GM21737 (cell line): ENCODE results near the gene DACT3.
"Not testable (repeated sequence)": the region's sequence is repeated elsewhere in the genome, so short reads cannot be mapped to it uniquely, and the experiment has no call there.

Source experiments
- ATAC-seq: cut with Tn5 transposase; IDR thresholded peaks from one replicate; pipeline ENCODE4 v1.9.1; 2021; ENCODE audit warnings: mild to moderate bottlenecking, moderate library complexity; ENCODE audit not compliant: unreplicated experiment

The DACT3 gene

DNA sequence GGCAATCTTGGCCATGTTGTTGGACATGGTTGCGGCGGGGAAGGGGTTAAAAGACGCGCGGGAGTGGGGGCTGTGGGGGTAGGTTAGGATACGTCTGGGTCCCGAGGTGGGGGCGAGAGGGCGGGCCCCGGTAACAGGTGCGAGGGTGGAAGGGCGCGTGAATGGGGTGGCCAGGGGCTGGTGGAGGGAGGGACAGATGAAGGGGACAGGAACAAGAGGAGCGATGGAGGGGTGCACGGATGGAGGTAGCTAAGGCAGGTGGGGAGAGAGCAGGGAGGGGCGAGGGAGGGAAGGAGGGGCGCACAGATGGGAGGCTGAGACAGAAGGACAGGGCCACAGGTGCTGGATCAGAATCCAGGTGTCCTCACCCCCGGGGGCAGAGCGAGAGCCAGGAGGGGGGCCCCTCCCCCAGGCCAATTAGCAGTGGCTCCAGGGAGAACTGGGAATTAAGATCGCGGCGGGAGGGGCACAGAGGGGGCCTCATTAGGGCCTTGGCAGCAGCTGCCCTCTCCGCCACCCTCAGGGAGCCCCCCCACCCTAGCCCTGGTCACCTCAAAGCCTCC, 26.2 kb downstream of the DACT3 start:
- ATAC-seq: no peak

DNA sequence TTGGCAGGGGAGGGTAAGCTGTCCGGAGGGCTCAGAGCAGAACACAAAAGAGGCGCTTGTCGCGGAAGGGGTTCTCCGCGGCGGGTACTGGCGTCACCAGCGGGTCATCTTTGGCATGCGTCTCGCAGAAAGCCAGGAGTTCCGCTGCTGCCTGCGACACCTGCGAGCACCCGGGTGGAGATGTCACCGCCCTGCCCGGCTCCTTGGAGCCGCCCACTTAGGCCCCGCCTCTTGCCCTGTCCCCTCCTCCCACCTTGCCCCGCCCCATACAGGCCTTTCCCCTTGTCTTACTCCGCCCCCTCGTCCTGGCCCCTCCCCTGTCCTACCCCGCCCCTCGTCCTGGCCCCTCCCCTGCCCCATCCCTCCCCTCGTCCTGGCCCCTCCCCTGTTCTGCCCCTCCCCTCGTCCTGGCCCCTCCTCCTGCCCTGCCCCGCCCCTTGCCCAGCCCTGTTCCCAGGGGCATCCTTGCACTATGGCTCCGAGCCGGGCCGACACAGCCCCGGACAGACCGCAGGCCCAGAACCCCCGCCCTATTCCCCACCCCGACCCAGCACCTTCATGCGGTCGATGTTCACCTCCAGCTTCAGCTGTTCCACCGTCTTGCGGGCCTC, 26.8 kb downstream of the DACT3 start:
- ATAC-seq: peak; percentile 50

DNA sequence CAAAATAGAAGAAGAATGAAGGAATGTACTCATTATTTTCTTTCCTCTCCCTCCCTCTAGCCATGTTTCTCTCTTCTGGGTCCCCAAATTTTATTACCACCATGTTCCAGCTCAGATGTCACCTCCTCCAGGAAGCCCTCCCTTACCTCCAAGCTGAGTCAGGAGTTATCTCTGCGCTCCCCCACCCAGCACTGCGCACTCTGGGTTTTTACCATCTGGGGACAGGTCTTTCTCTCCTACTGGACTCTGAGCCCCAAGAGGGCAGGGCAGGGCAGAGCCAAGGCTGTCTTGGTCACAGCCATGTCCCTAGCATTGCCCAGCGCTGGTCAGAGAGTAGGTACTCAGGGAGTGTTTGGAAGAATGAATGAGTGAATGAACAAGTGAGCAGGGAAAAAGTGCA, 27.9 kb downstream of the DACT3 start:
- ATAC-seq: no peak

DNA sequence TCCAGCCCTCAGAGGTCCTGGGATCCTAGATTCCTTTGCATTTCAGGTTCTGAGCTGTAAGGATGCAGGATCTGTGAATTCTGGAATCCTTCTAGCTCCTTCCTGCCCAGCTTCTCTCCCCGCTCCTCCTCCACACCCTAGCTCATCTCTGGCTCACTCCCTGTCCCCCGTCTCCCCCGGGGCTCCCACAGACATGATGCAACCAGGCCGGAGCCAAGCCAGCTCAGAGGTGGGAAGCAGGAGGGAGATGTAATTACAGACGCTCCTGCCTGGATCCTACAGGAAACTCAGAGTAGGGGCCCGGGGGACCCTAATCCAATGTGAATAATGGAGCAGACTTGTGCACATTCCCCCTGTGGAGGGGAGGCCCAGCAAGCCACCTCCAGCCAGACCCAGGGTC, 29.5 kb downstream of the DACT3 start:
- ATAC-seq: no peak

DNA sequence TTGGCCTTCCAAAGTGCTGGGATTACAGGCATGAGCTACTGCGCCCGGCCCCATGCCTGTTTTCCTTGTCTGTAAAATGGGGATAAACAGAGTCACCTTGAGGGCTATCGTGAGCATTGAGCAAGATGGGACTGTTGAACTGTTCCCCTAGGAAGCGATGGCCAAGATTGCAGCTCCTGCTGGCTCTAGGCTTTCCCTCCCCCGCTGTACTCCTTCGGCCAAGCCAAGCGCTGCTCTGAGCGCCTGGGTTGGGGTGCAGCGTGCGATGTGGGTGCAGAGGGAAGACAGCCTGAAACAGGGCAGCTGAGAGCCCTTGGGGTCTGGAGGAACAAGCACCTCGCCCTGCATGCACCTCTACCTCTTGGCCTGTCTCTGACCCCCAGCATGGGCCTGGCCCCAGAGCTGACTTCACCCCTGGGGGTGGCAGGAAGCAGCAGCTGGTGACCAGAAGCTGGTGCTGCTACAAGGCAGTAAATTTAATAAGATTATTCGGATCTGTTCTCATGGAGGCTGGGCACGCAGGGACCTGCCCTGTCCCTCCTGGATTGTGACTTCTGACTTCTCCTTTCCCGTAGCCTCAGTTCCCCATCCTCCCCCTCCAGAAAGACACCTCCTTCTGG, 30.3 kb downstream of the DACT3 start:
- no peak for ATAC-seq

DNA sequence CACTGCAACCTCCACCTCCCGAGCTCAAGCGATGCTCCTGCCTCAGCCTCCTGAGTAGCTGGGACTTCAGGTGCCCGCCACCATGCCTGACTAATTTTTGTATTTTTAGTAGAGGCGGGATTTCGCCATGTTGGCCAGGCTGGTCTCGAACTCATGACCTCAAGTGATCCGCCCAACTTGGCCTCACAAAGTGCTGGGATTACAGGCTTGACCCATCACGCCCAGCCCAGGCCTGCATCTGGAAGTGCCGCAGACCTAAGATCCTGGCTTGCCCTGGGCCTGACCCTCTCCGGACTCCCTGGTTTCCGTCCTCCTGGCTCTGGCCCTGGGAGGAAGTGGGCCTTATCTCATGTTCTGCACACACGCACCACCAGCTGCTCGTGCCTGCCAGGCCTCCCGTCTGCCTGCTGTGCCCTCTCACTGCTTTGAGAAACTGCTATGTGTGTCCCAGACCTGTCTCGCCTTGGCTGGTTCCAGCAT, 31.4 kb downstream of the DACT3 start:
- no peak for ATAC-seq

DNA sequence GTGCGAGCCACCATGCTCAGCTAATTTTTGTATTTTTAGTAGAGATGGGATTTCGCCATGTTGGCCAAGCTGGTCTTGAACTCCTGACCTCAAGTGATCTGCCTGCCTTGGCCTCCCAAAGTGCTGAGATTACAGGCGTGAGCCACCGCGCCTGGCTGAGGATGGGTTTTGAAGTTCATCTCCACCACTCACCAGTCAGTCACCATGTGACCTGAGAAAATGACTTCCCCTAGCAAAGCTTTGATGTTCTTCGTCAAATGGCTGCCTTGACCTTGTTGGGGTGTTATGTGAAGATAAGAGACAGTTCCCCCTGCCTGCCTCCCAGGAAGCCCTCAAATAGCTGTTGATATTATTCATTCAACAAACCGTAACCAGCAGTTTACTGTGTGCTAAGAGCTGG, 32.0 kb downstream of the DACT3 start:
- ATAC-seq: not testable (repeated sequence)

DNA sequence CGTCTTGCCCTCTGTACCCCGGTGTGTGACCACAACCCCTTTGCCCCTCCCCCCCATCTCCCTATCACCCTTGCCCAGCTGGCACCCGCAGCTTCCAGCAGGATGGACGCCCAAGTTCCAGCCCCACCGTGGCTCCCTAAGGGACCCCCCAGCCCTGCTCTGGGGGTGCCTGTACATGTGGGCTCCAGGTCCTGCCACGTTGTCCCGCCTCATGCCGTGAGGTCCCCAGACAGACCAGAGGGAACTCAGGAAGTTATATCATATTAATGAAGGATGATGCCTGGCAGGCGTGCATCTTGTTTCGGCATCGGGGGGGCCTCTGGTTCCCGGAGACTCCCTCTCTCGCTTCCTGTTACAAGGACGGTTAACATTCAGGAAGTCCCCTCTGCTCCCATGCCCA, 34.5 kb downstream of the DACT3 start:
- ATAC-seq: no peak

DNA sequence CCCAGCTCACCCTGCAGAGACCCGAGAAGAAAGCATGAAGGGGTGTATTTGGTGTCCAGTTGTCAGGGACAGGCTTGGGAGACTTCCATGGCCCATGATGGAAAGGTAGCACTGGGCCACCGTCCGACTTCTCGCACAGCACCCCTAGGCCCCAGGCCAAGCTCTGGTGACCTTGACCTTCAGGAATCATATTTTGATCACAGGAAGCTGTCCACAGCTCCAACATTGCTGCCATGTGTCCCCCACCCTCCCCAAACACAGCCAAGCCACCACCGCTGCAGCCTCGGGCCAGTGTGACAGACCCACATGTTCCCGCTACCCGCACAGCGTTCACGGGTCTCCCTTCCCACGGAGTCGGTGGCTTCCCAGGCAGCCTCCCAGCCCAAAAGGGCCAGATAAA, 35.3 kb downstream of the DACT3 start:
- ATAC-seq: no peak

DNA sequence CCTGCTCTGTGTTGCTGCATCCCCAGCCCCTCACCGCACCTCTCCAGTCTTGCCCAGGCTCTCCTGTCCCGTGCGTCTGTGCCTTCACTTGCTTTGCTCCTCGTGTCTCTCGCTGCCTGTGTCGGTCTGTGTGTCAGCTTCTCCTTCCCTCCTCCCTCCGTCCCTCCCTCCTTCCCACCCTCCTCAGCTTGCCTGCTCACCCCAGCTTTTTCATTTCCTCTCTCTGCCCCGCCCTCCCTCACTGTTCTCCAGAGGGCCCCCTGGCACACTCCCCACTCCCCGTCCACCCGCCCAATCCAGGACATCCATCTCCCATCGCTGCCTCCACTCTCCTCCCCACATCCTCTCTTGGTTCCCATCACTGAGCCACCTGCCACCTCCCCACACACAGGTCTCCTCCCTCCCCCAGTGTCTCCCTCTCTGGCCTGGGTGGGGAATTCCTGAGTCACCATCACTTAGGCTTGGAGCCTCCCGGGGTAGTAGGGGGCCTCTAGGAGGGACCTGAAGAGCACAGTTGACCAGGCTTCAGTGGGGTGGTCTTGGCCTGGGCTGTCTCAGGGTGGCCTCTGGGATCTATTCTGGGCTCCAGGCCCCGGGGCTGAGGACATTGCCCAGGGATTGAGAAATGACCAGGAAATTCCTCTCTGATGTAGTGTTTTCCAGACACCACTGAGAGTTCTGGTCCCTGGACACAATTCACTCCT, 35.9 kb downstream of the DACT3 start, which contains the start of gene PTGIR:
PTGIR (minus strand) TSS at position 132 of the 704 bp plus-strand sequence. CDS start 864 bp downstream, outside the sequence.
- no peak for ATAC-seq

DNA sequence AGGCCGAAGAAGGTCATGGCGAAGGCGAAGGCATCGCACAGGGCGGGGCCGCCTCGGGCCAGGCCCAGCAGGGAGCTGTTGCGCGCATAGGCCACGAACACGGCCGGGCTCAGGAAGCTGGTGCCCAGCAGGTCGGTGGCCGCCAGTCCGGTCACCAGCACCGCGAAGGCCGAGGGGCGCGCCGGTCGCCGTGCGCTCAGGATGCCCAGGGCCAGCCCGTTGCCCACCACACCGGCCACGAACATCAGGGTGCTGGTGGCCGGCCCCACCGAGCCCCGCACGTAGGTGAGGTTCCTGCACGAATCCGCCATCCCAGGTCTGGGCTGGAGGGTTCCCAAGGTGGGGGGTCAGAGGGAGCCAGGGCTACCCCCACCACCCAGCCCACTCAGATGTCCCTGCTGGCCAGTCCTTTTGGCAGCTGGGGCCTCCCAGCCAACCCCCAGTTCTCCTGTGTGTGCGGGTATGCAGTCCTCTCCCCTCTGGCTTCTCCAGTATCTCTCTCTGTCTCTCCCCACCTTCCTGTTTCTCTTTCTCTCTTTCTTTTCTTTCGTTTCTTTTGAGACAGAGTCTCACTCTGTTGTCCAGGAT, 37.0 kb downstream of the DACT3 start:
- no peak for ATAC-seq

DNA sequence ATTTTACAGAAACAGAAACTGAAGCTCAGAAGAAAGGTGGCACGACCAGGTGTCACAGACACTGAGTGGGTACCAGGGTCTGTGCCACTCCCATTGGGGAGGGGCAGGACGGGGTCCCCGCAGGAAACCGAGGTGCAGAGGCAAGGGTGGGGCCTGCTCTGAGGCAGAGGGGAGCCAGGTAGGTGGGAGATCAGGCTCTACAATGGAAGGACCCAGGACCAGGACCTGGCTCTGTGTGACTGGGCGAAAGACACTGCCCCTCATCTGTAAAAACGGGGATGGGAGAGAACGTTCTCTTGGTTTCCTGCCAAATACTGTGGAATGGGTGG, 38.9 kb downstream of the DACT3 start:
- no peak for ATAC-seq

DNA sequence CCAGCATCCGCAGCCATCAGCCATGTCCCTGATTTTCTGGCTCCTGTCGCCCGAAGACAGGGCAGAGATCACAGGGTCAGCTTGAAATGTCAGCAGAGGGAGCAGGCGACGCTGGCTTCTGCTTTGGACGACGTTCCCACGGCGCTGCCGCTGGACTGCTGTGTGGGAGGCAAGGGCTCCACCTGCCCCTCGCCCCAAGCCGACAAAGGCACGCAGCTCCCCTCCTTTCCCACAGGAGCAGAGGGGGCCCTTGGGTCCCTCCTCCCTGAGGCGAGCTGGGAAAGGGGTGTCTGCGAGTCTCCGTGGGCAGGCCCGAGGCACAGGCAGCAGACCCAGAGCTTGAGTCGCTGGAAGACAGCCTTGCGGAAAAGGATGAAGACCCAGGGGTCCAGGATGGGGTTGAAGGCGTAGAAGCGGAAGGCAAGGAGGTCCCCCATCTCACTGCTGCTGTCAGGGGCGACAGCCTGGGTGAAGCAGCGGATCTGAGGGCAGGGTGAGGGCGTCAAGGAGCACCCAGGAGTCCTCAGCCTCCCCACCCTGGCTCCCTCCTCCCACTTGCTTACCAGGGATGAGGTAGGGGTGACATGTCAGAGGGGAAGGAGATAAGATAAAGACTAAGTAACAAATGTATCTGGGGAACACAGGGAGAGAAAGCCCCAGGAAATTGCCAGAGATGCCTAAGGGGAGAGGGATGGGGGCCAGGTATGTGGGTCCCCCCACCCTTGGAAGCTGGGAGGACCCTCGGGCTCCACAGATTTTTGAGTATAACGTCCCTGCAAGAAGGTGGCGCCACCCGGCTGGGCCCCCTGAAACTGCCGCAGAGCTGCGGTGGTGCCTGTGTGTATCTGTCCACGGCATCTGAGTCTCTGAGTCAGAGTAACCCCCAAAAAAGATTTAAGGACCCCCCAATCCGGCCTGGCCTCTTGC, 39.5 kb downstream of the DACT3 start:
- no peak for ATAC-seq

DNA sequence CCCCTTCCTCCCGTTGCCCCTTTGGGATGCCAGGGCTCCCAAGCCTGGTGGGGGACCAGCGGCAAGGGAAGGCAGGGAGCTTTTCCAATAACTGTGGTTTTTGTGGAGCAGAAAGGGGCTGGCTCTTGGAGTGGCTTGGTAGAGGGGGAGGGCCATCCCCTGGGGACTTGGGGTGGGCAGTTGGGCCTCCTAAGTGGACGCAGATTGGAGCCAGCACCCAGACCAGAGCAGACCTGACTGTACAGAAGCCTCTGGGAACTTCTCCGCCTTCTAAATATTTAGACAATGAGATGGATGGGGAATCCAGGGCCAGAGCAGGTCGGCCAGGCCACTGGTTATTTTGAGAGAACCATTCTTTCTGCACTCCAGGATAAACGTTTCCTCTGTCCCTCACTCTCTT, 40.3 kb downstream of the DACT3 start:
- no peak for ATAC-seq

DNA sequence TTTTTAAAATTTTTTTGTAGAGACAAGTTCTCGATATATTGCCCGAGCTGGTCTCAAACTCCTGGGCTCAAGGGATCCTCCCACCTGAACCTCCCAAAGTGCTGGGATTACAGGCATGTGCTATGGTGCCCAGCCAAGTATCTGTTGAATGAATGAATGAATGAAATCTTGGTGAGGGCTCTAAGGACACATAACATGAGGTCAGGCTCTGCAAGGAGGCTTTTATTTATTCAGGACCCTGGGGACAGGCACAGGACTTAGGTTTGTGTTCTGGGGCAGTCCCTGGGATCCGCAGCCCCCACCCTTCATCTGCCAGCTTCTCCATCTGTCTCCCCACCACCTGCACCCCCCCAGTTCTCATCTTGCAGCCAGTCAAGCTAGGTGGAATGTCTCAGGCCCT, 40.7 kb downstream of the DACT3 start:
- ATAC-seq: no peak

DNA sequence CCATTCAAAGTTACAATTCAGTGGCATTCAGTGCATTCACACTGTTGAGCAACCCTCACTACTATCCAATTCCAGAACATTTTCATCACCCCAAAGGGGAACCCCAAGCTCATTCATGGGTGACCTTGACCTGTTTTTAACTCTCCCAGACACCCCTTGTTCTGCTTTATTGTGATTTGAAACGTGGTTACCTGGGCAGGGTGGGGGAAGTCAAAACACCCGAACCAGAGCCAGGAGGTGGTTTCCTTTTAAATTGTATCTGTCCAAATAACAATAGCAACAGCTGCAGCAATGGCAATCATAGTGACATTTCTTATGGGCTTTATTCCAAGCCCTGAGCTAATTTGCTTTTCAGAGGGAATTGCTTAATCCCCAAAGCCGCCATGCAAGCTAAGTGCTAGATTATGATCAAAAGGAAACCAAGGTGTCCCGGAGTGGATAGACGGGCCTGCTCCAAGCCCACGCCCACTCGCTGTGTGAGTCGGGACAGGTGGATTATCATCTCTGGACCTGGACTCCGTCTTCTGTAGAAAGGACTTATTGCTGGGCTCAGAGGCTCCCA, 42.2 kb downstream of the DACT3 start:
- no peak for ATAC-seq

DNA sequence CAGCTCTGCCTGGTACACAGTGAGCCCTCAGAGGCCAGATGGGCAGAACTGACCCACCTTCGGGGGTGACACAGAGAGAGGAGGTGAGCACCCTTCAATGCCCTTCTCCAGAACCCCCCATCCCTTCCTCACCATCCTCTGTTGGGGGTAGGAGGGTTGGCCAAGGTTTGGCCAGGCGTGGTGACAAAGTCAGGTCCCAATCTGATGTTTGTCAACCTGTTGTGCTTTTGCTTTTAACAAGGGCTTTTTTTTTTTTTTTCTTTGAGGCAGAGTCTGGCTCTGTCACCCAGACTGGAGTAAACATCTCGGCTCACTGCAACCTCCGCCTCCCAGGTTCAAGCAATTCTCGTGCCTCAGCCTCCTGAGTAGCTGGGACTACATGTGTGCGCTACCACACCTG, 43.4 kb downstream of the DACT3 start:
- no peak for ATAC-seq

DNA sequence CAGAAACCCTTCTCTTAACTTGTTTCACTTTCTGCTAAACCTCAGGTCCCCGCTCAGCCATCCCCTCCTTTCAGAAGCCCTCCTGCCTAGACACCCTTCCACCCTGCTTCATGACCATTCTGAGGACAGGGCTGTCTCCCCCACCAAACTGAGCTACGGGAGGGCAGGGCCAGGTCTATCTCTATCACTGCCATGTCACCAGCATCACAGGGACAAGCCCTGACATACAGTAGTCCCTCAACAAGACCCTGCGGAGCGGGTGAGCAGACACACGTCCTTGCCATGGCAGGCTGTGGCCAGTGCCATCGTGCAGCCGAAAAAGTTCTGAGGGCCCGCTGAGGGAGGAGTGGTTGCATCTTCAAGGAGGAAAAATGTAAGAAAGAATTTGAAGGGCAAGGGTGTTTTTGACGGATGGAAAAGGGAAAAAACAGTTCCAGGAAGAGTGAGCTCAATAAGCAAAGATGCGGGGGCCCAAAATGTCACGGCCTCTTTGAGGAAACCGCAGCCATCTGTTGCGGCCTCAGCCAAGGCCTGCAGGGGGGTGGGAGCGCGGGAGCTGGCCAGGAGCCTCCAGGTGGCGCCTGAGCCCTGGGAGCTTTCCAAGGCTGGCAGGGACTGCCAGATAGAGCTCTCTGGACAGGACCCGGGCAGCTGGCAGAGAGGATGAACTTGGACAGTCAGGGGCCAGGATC, 44.2 kb downstream of the DACT3 start:
- no peak for ATAC-seq

DNA sequence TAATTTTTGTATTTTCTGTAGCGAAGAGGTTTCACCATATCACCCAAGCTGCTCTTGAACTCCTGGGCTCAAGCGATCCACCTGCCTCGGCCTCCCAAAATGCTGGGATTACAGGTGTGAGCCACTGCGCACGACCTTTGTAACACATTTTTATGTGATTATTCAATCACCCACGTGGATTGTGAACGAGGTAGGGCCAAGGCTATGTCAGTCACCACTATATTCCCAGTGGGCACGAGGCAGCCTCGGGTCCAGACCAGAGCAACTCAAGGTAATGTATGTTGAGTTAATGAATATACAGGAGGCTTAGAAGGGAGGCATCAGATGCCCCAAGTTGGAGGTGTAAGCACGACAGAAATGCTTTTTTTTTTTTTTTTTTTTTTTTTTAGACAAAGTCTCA, 45.0 kb downstream of the DACT3 start:
- ATAC-seq: no peak
